Lower leg skin (tissue), 4 donors: ENCODE data around the gene ZCCHC4. TPM values are rescaled to one million over a fixed set of nuclear protein-coding genes. Genes with fewer than 3 reads are reported as not detected.

Source experiments
- DNase-seq, 2 donors: peaks; one replicate each; pipeline ENCODE4 v3.0.0-alpha.2; 2019; ENCODE audit warnings: low spot score in 2 of 2
- H3K4me3 ChIP-seq: fragments of 200-600 bp; sonication (generic); 2 replicates; pipeline ENCODE4 v1.5.1; 2017; ENCODE audit warnings: mild to moderate bottlenecking, low read depth; ENCODE audit not compliant: poor library complexity, severe bottlenecking
- CTCF ChIP-seq, 3 donors: fragments of 450-650 bp; IDR thresholded peaks; one replicate each; pipeline ENCODE4 v1.5.1; 2016; ENCODE audit warnings: antibody characterized with exemption in 3 of 3, mild to moderate bottlenecking in 3 of 3, moderate library complexity in 2 of 3
- POLR2A ChIP-seq, 2 donors: fragments of 450-650 bp; IDR thresholded peaks; one replicate each; pipeline ENCODE4 v1.6.1; 2016 to 2017; ENCODE audit warnings: antibody characterized with exemption in 2 of 2, mild to moderate bottlenecking in 1 of 2, moderate library complexity in 1 of 2
- WGBS, 2 donors: methylation state at CpG; one replicate each; pipeline ENCODE4 v1.1.5; 2018; 5-methylcytosine and 5-hydroxymethylcytosine counted together
- intact Hi-C: fragments of 100-400 bp; cut with DNase I; formaldehyde crosslinking; loops from one replicate; pipeline ENCODE4 v1.15.0; 2023; ENCODE audit warnings: low total_unique reads
- total RNA-seq, 4 donors: library from RNA; depleted of rRNA; stranded (reverse); fragments of >200 nt; gene quantifications; one replicate each; pipeline ENCODE4 v1.1.0, GENCODE V29; 2016

The ZCCHC4 gene
- total RNA-seq, 4 donors from 2014 or later: 5.7 to 13.7 (median 10.6) TPM

GRCh38 chr4:25383647-25384046 is 71.1 kb downstream of the ZCCHC4 start:
- WGBS, 2 donors: 40 to 79% methylated on average over 2 of the region's 2 CpGs
- intact Hi-C loops: no loop called here

GRCh38 chr4:25386926-25387325 is 74.4 kb downstream of the ZCCHC4 start:
- TF ChIP-seq CTCF (IDR thresholded peaks at IDR 0.05): no peak
- no peak for TF ChIP-seq POLR2A (IDR thresholded peaks at IDR 0.05)
- 89 to 97% methylated on average over 2 of the region's 2 CpGs for WGBS, 2 donors
- intact Hi-C loops: no loop called here
- no peak for DNase-seq
- no peak overlapping the region for H3K4me3 ChIP-seq

More at GRCh38 chr4:25383647-25384046, 71.1 kb downstream of the ZCCHC4 start:
- no peak overlapping the region for H3K4me3 ChIP-seq
- no peak for DNase-seq
- TF ChIP-seq CTCF (IDR thresholded peaks at IDR 0.05) (no peak), POLR2A (IDR thresholded peaks at IDR 0.05) (no peak)

GRCh38 chr4:25397305-25397704 is 84.7 kb downstream of the ZCCHC4 start:
- no peak overlapping the region for H3K4me3 ChIP-seq
- TF ChIP-seq POLR2A (IDR thresholded peaks at IDR 0.05) (no peak), CTCF (IDR thresholded peaks at IDR 0.05) (no peak)
- intact Hi-C loops: no loop called here
- WGBS, 2 donors: 96 to 100% methylated on average over 3 of the region's 3 CpGs
- DNase-seq: no peak

GRCh38 chr4:25399510-25399909 is 86.9 kb downstream of the ZCCHC4 start:
- intact Hi-C loops: no loop called here
- WGBS, 2 donors: 91% methylated on average over 4 of the region's 4 CpGs
- H3K4me3 ChIP-seq: no peak overlapping the region
- DNase-seq: no peak
- TF ChIP-seq CTCF (IDR thresholded peaks at IDR 0.05): no peak
- no peak for TF ChIP-seq POLR2A (IDR thresholded peaks at IDR 0.05)

- intact Hi-C loops: no loop called here
- no peak overlapping the region for H3K4me3 ChIP-seq
- TF ChIP-seq POLR2A (IDR thresholded peaks at IDR 0.05) (no peak), CTCF (IDR thresholded peaks at IDR 0.05) (no peak)
- no peak for DNase-seq
- 75 to 91% methylated on average over 3 of the region's 3 CpGs for WGBS, 2 donors
Measured at GRCh38 chr4:25401066-25401465, 88.5 kb downstream of the ZCCHC4 start.

GRCh38 chr4:25402521-25402920 is 89.9 kb downstream of the ZCCHC4 start:
- DNase-seq: no peak
- H3K4me3 ChIP-seq: no peak overlapping the region
- TF ChIP-seq CTCF (IDR thresholded peaks at IDR 0.05): no peak
- intact Hi-C loops: no loop called here
- WGBS, 2 donors: 85 to 97% methylated on average over 1 of the region's 1 CpG
